ENCODE measurements around the gene DAP3. TPM values are rescaled to one million over a fixed set of nuclear protein-coding genes. Genes with fewer than 3 reads are reported as not detected.
A peak's percentile ranks its signal among the peaks of the same experiment; 100 is the strongest.
"Not testable (repeated sequence)": the region's sequence is repeated elsewhere in the genome, so short reads cannot be mapped to it uniquely, and the experiment has no call there.

The DAP3 gene
- 10 to 100 TPM; 50.0 to 99.5 TPM for total RNA-seq
- 100 to 1,000 TPM in 1 of 2 donors, 10 to 100 TPM in 1; 85.1 to 101 TPM for polyA plus RNA-seq
- long read RNA-seq, donor 1, transcript DAP3-216 (2 exons, 679 nt) = major isoform, 12 of 30 reads
- long read RNA-seq, donor 1, transcript DAP3-202 (13 exons, 2,089 nt) = minor isoform, 11 of 30 reads
- long read RNA-seq, donor 1, partial matches to known transcripts = 0 of 30 reads
- long read RNA-seq, donor 1, other reads (novel, unspliced or antisense) = 0 of 30 reads
- long read RNA-seq, donor 2, transcript DAP3-216 (2 exons, 679 nt) = major isoform, 8 of 32 reads
- long read RNA-seq, donor 2, partial matches to known transcripts = 17 of 32 reads
- long read RNA-seq, donor 2, other reads (novel, unspliced or antisense) = 0 of 32 reads
- long read RNA-seq, donor 3, transcript DAP3-202 (13 exons, 2,089 nt) = minor isoform, 6 of 39 reads
- long read RNA-seq, donor 3, transcript DAP3-216 (2 exons, 679 nt) = major isoform, 15 of 39 reads
- long read RNA-seq, donor 3, partial matches to known transcripts = 12 of 39 reads
- long read RNA-seq, donor 3, other reads (novel, unspliced or antisense) = 0 of 39 reads
- long read RNA-seq, donor 4, transcript DAP3-216 (2 exons, 679 nt) = major isoform, 16 of 24 reads
- long read RNA-seq, donor 4, partial matches to known transcripts = 0 of 24 reads
- long read RNA-seq, donor 4, other reads (novel, unspliced or antisense) = 0 of 24 reads
- long read RNA-seq, donor 5, transcript DAP3-202 (13 exons, 2,089 nt) = minor isoform, 9 of 37 reads
- long read RNA-seq, donor 5, transcript DAP3-216 (2 exons, 679 nt) = major isoform, 15 of 37 reads
- long read RNA-seq, donor 5, transcript DAP3-201 (13 exons, 1,649 nt) = minor isoform, 8 of 37 reads
- long read RNA-seq, donor 5, transcript DAP3-209 (4 exons, 729 nt) = minor isoform, 5 of 37 reads
- long read RNA-seq, donor 5, partial matches to known transcripts = 0 of 37 reads
- long read RNA-seq, donor 5, other reads (novel, unspliced or antisense) = 0 of 37 reads

DNA sequence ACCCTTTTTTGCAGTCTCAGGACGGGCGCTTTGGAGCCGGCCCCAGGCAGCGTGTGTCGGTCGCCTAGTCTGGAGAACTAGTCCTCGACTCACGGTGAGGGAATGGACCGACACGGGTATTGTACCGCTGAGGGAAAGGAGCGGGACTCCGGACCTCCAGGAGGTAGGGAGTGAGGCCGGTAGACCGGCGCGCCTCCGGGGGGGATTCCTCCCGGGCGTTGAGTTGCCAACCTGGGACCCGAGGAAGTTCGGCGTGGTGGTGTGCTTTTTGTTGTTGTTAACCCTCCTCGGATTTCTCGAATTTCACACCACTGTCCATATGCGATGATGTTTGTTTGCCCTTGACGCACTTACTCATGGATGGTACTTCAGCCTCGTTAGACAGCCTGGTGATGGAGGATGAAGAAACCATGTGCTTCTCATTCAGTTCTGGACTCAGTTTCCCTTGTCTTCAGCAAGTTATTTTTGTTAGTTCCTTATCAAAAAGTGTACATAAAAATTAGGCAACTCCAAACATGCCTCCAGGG is at the start of gene DAP3:
Gene DAP3, plus strand, starts transcription at position 11 of the 527 bp plus-strand sequence. CDS start 20,689 bp downstream, outside the sequence.
- H3K36me3 ChIP-seq (ENCODE audit: control insufficient read depth in 4 of 4, insufficient read depth in 4 of 4, low read length in 4 of 4); ATAC-seq (ENCODE audit: insufficient read depth, low FRiP score); DNase-seq; H3K27me3 ChIP-seq (ENCODE audit: control insufficient read depth in 3 of 3, insufficient read depth in 3 of 3, low read length in 2 of 3); H3K9me3 ChIP-seq (ENCODE audit: control insufficient read depth in 4 of 4, insufficient read depth in 3 of 4, low read length in 3 of 4): not testable (repeated sequence)
- Histone ChIP-seq H3K9ac (ENCODE audit: insufficient read depth in 1 of 2, low read length in 2 of 2) (peak within 1 kb of the TSS; percentile 73 to 89), H3K4me3 (peak within 1 kb of the TSS; percentile 82), H3K27ac (ENCODE audit: low read depth in 1 of 2, low read length in 1 of 2) (peak within 1 kb of the TSS; percentile 83 to 97), H3K4me1 (ENCODE audit: control insufficient read depth in 5 of 5, insufficient read depth in 5 of 5, low read length in 5 of 5) (peaks cover 3 to 11% (median 6%) of the 10 kb centered on the region in 5 donors)
- WGBS, 2 donors = 0% methylated on average over 26 to 28 of the region's 28 CpGs

- DNase-seq (no peak), ATAC-seq (ENCODE audit: insufficient read depth, low FRiP score) (no peak)
- Histone ChIP-seq H3K9me3 (ENCODE audit: control insufficient read depth in 4 of 4, insufficient read depth in 3 of 4, low read length in 3 of 4) (peaks cover 0 to 6% (median 2%) of the 10 kb centered on the region in 4 donors), H3K9ac (ENCODE audit: insufficient read depth in 1 of 2, low read length in 2 of 2) (no peak overlapping the region), H3K27ac (ENCODE audit: low read depth in 1 of 2, low read length in 1 of 2) (no peak overlapping the region), H3K4me3 (no peak overlapping the region), H3K27me3 (ENCODE audit: control insufficient read depth in 3 of 3, insufficient read depth in 3 of 3, low read length in 2 of 3) (no peaks in the 10 kb centered on the region), H3K36me3 (ENCODE audit: control insufficient read depth in 4 of 4, insufficient read depth in 4 of 4, low read length in 4 of 4) (no peaks in the 10 kb centered on the region), H3K4me1 (ENCODE audit: control insufficient read depth in 5 of 5, insufficient read depth in 5 of 5, low read length in 5 of 5) (peaks cover 0 to 1% (median 0%) of the 10 kb centered on the region in 5 donors)
- TF ChIP-seq CTCF (IDR thresholded peaks at IDR 0.05; ENCODE audit: control extremely low read depth, extremely low read depth) = no peak
These were observed 48.5 kb upstream of the DAP3 start for GRCh38 chr1:155640367-155640766.

GRCh38 chr1:155642559-155643180 is 46.2 kb upstream of the DAP3 start:
- WGBS, 2 donors = 82 to 88% methylated on average over 11 of the region's 11 CpGs

GRCh38 chr1:155643230-155643629 is 45.7 kb upstream of the DAP3 start:
- H3K4me3 ChIP-seq = no peak overlapping the region
- H3K36me3 ChIP-seq (ENCODE audit: control insufficient read depth in 4 of 4, insufficient read depth in 4 of 4, low read length in 4 of 4) = no peaks in the 10 kb centered on the region
- peaks cover 0 to 14% (median 2%) of the 10 kb centered on the region in 5 donors for H3K4me1 ChIP-seq (ENCODE audit: control insufficient read depth in 5 of 5, insufficient read depth in 5 of 5, low read length in 5 of 5)
- no peaks in the 10 kb centered on the region for H3K27me3 ChIP-seq (ENCODE audit: control insufficient read depth in 3 of 3, insufficient read depth in 3 of 3, low read length in 2 of 3)
- ATAC-seq (ENCODE audit: insufficient read depth, low FRiP score) (no peak), DNase-seq (no peak)
- 89 to 92% methylated on average over 3 of the region's 3 CpGs for WGBS, 2 donors
- H3K9ac ChIP-seq (ENCODE audit: insufficient read depth in 1 of 2, low read length in 2 of 2) = no peak overlapping the region
- no peak overlapping the region for H3K27ac ChIP-seq (ENCODE audit: low read depth in 1 of 2, low read length in 1 of 2)
- no peak for TF ChIP-seq CTCF (IDR thresholded peaks at IDR 0.05; ENCODE audit: control extremely low read depth, extremely low read depth)
- H3K9me3 ChIP-seq (ENCODE audit: control insufficient read depth in 4 of 4, insufficient read depth in 3 of 4, low read length in 3 of 4) = peaks cover 0 to 6% (median 2%) of the 10 kb centered on the region in 4 donors

More at GRCh38 chr1:155642559-155643180, 46.2 kb upstream of the DAP3 start:
- not testable (repeated sequence) for DNase-seq; ATAC-seq (ENCODE audit: insufficient read depth, low FRiP score); H3K9ac ChIP-seq (ENCODE audit: insufficient read depth in 1 of 2, low read length in 2 of 2); H3K9me3 ChIP-seq (ENCODE audit: control insufficient read depth in 4 of 4, insufficient read depth in 3 of 4, low read length in 3 of 4); H3K4me3 ChIP-seq; H3K27ac ChIP-seq (ENCODE audit: low read depth in 1 of 2, low read length in 1 of 2); H3K36me3 ChIP-seq (ENCODE audit: control insufficient read depth in 4 of 4, insufficient read depth in 4 of 4, low read length in 4 of 4); H3K27me3 ChIP-seq (ENCODE audit: control insufficient read depth in 3 of 3, insufficient read depth in 3 of 3, low read length in 2 of 3)
- peaks cover 0 to 14% (median 2%) of the 10 kb centered on the region in 5 donors for H3K4me1 ChIP-seq (ENCODE audit: control insufficient read depth in 5 of 5, insufficient read depth in 5 of 5, low read length in 5 of 5)
